Vagina (tissue), 2 donors: ENCODE results near the gene NEDD4L. TPM values are rescaled to one million over a fixed set of nuclear protein-coding genes. Genes with fewer than 3 reads are reported as not detected.

Experiments used
- DNase-seq, 2 donors: peaks; one replicate each; pipeline ENCODE4 v3.0.0-alpha.2; 2017; ENCODE audit errors: extremely low spot score in 2 of 2
- H3K27ac ChIP-seq: fragments of 200-600 bp; sonication (generic); one replicate; pipeline ENCODE4 v1.5.1; 2019
- H3K27me3 ChIP-seq: fragments of 200-600 bp; sonication (generic); one replicate; pipeline ENCODE4 v1.5.1; 2019
- H3K36me3 ChIP-seq, 2 donors: fragments of 200-600 bp; sonication (generic); one replicate each; pipeline ENCODE4 v1.5.1; 2017 to 2019
- H3K4me1 ChIP-seq: fragments of 200-600 bp; sonication (generic); one replicate; pipeline ENCODE4 v1.5.1; 2019
- H3K4me3 ChIP-seq, 2 donors: fragments of 200-600 bp; sonication (generic); 1 replicate in 1 of 2; 2 replicates in 1 of 2; pipeline ENCODE4 v1.5.1; 2016 to 2019
- H3K9me3 ChIP-seq: fragments of 200-600 bp; sonication (generic); one replicate; pipeline ENCODE4 v1.5.1; 2019
- CTCF ChIP-seq, 3 experiments: fragments of 450-650 bp in 2 of 3; fragments of 200-600 bp in 1 of 3; sonication (generic) in 1 of 3; IDR thresholded peaks; one replicate each; pipeline ENCODE4 v1.5.1; 2017 to 2019; ENCODE audit warnings: antibody characterized with exemption in 3 of 3, mild to moderate bottlenecking in 2 of 3, moderate library complexity in 2 of 3
- POLR2A ChIP-seq, 2 donors: fragments of 450-650 bp; IDR thresholded peaks; one replicate each; pipeline ENCODE4 v1.6.1; 2017; ENCODE audit warnings: antibody characterized with exemption in 2 of 2, mild to moderate bottlenecking in 2 of 2, moderate library complexity in 2 of 2
- POLR2AphosphoS5 ChIP-seq, 2 donors: sonication (generic); formaldehyde crosslinking; IDR thresholded peaks; one replicate each; pipeline ENCODE4 v1.9.0; 2017; ENCODE audit warnings: antibody characterized with exemption in 2 of 2, mild to moderate bottlenecking in 2 of 2, low read depth in 1 of 2; ENCODE audit not compliant: insufficient read depth in 1 of 2
- intact Hi-C: fragments of 100-400 bp; cut with DNase I; formaldehyde crosslinking; loops from one replicate; pipeline ENCODE4 v1.15.1; 2023
- total RNA-seq: library from RNA; depleted of rRNA; stranded (reverse); fragments of >200 nt; gene quantifications from one replicate; pipeline ENCODE4 v1.2.3, GENCODE V29; 2016

The NEDD4L gene
- total RNA-seq, 1 donor from 2014 or later: 42.2 TPM

DNA sequence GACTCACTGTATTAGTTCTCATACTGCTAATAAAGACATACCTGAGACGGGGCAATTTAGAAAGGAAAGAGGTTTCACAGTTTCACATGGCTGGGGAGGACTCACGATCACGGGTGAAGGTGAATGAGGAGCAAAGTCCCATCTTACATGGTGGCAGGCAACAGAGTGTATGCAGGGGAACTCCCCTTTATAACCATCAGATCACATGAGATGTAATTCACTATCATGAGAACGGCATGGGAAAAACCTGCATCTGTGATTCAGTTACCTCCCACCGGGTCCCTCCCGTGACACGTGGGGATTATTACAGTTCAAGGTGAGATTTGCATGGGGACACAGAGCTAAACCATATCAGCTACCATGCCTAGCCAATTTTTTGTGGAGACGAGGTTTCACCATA is 168.2 kb downstream of the NEDD4L start:
- TF ChIP-seq POLR2AphosphoS5 (IDR thresholded peaks at IDR 0.05; ENCODE audit: insufficient read depth in 1 of 2, low read depth in 1 of 2) (no peak), CTCF (IDR thresholded peaks at IDR 0.05) (no peak), POLR2A (IDR thresholded peaks at IDR 0.05) (no peak)
- Histone ChIP-seq H3K9me3 (no peaks in the 10 kb centered on the region), H3K4me1 (peaks cover 7% of the 10 kb centered on the region), H3K36me3 (no peaks in the 10 kb centered on the region), H3K27me3 (no peaks in the 10 kb centered on the region), H3K27ac (no peak overlapping the region), H3K4me3 (no peak overlapping the region)
- DNase-seq: no peak
- intact Hi-C loops: no loop called here

- no peaks in the 10 kb centered on the region for H3K36me3 ChIP-seq
- no peaks in the 10 kb centered on the region for H3K27me3 ChIP-seq
- intact Hi-C loops: no loop called here
- no peaks in the 10 kb centered on the region for H3K9me3 ChIP-seq
- no peak for DNase-seq
- H3K27ac ChIP-seq: no peak overlapping the region
- no peak for TF ChIP-seq CTCF (IDR thresholded peaks at IDR 0.05)
- TF ChIP-seq POLR2A (IDR thresholded peaks at IDR 0.05): no peak
- no peak for TF ChIP-seq POLR2AphosphoS5 (IDR thresholded peaks at IDR 0.05; ENCODE audit: insufficient read depth in 1 of 2, low read depth in 1 of 2)
- H3K4me1 ChIP-seq: peaks cover 5% of the 10 kb centered on the region
- no peak overlapping the region for H3K4me3 ChIP-seq
These were observed 169.4 kb downstream of the NEDD4L start for GRCh38 chr18:58213440-58213839.

DNA sequence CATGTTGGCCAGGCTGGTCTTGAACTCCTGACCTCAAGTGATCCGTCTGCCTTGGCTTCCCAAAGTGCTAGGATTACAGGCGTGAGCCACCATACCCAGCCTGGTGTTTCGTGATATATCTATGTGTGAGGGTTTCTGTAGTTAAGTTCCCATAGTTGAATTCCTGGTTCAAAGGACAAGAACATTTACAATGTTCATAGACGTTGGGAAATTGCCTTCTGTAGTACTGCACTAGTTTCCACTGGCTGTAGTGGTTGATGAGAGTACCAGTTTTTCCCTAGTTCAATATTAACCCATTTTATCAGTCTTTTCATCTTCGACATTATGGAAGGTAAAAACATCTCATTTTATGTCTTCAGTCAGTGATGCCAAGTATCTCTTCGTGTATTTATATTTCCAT is 171.0 kb downstream of the NEDD4L start:
- no peak for DNase-seq
- Histone ChIP-seq H3K36me3 (no peaks in the 10 kb centered on the region), H3K4me1 (no peaks in the 10 kb centered on the region), H3K27ac (no peak overlapping the region), H3K27me3 (no peaks in the 10 kb centered on the region), H3K9me3 (no peaks in the 10 kb centered on the region), H3K4me3 (no peak overlapping the region)
- TF ChIP-seq POLR2AphosphoS5 (IDR thresholded peaks at IDR 0.05; ENCODE audit: insufficient read depth in 1 of 2, low read depth in 1 of 2) (no peak), POLR2A (IDR thresholded peaks at IDR 0.05) (no peak), CTCF (IDR thresholded peaks at IDR 0.05) (no peak)
- intact Hi-C loops: no loop called here

GRCh38 chr18:58216071-58216481 is 172.1 kb downstream of the NEDD4L start:
- no peak for TF ChIP-seq POLR2A (IDR thresholded peaks at IDR 0.05)
- no peak for TF ChIP-seq CTCF (IDR thresholded peaks at IDR 0.05)
- TF ChIP-seq POLR2AphosphoS5 (IDR thresholded peaks at IDR 0.05; ENCODE audit: insufficient read depth in 1 of 2, low read depth in 1 of 2): no peak
- Histone ChIP-seq H3K27me3 (no peaks in the 10 kb centered on the region), H3K4me3 (no peak overlapping the region), H3K9me3 (no peaks in the 10 kb centered on the region), H3K27ac (no peak overlapping the region), H3K4me1 (no peaks in the 10 kb centered on the region), H3K36me3 (no peaks in the 10 kb centered on the region)
- DNase-seq: no peak
- intact Hi-C loops: no loop called here

- Histone ChIP-seq H3K36me3 (no peaks in the 10 kb centered on the region), H3K4me1 (peaks cover 5% of the 10 kb centered on the region), H3K4me3 (no peak overlapping the region)
These were observed 173.0 kb downstream of the NEDD4L start for GRCh38 chr18:58217052-58217451.

More at GRCh38 chr18:58217052-58217451, 173.0 kb downstream of the NEDD4L start:
- H3K27me3 ChIP-seq: no peaks in the 10 kb centered on the region
- H3K27ac ChIP-seq: no peak overlapping the region
- DNase-seq: no peak
- no peak for TF ChIP-seq POLR2A (IDR thresholded peaks at IDR 0.05)
- no peak for TF ChIP-seq CTCF (IDR thresholded peaks at IDR 0.05)
- TF ChIP-seq POLR2AphosphoS5 (IDR thresholded peaks at IDR 0.05; ENCODE audit: insufficient read depth in 1 of 2, low read depth in 1 of 2): no peak
- H3K9me3 ChIP-seq: no peaks in the 10 kb centered on the region
- intact Hi-C loops: no loop called here
